ENCODE measurements around the gene C3orf52.

- TF ChIP-seq CTCF (IDR thresholded peaks at IDR 0.05) (no peak), POLR2A (IDR thresholded peaks at IDR 0.05) (no peak)
Observed at GRCh38 chr3:112122870-112123269, 36.7 kb downstream of the C3orf52 start.
